Body of pancreas (tissue), 4 donors: ENCODE results near the gene RHOV.

Experiments used
- POLR2A ChIP-seq, 3 donors: fragments of 450-650 bp; IDR thresholded peaks; one replicate each; pipeline ENCODE4 v1.6.1; 2016; ENCODE audit warnings: antibody characterized with exemption in 3 of 3, mild to moderate bottlenecking in 2 of 3
- TF ChIP-seq, protein P1 (sequence below), 7 experiments: fragments of 450-650 bp in 4 of 7; fragments of 200-600 bp in 3 of 7; sonication (generic) in 3 of 7; IDR thresholded peaks; one replicate each; pipeline ENCODE4 v1.5.1; 2016 to 2019; ENCODE audit warnings: antibody characterized with exemption in 7 of 7

DNA sequence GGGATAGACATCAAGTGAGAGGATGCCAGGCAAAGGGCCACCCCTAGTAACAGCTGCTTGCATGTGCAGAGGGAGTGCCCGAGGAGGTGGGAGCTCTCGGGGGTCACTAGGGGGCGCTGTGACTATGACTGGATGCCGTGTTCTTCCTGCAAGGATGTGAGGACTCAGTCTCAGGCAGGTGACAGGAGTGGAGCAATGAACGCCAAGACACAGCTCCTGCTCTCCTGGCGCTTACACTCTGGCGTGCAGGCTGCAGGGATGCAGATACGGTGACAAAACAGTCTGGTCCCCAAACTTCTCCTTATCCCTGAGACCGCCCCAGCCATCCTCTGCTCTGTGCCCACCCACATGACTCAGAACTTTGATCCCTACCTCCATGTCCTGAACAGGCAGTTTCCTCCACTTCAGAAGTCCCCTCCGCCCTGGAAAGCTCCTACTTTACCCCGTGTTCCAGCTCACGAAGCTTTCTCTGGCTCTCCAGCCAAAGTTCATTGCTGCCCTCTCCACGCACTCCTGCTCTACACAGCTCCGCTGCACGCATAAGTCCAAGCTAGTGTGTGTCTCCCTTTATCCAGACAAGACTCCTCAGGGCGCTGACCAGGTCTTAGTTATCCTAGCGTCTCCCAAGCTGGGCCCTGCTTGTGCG is 14.7 kb downstream of the RHOV start:
- TF ChIP-seq POLR2A (IDR thresholded peaks at IDR 0.05): peak in 1 of 3 donors; percentile 12
- TF ChIP-seq, protein P1, sequence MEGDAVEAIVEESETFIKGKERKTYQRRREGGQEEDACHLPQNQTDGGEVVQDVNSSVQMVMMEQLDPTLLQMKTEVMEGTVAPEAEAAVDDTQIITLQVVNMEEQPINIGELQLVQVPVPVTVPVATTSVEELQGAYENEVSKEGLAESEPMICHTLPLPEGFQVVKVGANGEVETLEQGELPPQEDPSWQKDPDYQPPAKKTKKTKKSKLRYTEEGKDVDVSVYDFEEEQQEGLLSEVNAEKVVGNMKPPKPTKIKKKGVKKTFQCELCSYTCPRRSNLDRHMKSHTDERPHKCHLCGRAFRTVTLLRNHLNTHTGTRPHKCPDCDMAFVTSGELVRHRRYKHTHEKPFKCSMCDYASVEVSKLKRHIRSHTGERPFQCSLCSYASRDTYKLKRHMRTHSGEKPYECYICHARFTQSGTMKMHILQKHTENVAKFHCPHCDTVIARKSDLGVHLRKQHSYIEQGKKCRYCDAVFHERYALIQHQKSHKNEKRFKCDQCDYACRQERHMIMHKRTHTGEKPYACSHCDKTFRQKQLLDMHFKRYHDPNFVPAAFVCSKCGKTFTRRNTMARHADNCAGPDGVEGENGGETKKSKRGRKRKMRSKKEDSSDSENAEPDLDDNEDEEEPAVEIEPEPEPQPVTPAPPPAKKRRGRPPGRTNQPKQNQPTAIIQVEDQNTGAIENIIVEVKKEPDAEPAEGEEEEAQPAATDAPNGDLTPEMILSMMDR (IDR thresholded peaks at IDR 0.05): peak; percentile 80 to 93 (median 89)
